ENCODE data around the gene NRDC. TPM values are rescaled to one million over a fixed set of nuclear protein-coding genes. Genes with fewer than 3 reads are reported as not detected.

Gene NRDC
- total and polyA plus RNA-seq, 2 of the 8 experiments (the other 6 are each of a cell fraction or from before 2014, with no cell fraction given), result 70.2 to 182 TPM

DNA sequence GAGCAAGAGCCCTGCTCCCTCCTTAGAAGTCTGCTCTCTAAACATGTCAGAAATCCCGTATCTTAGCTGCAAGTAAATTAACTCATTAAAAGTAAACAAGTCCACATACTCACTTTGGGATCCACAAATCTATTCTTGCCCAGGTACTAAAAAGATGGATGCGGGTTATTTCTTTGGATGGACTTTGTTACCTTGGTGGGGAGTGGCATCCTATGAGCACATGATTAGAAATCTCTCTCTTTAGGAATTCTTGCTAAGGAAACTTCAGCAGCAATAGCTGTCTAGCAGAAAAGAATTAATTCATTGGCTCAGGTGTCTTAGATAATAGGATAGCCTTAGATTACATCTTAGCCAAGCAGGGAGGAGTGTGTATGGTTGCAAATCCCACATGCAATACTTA, 25.2 kb downstream of the NRDC start:
- WGBS, 2 experiments (ENCODE audit: extremely low coverage in 1 of 2, insufficient coverage in 1 of 2, insufficient read length in 1 of 2, insufficient replicate concordance in 2 of 2, low coverage in 1 of 2, low lambda C conversion rate in 2 of 2, missing lambda C conversion rate in 1 of 2), result 93% methylated on average over 2 of the region's 2 CpGs; no CpG with 5 or more reads in 1 of the 2 experiments
- Histone ChIP-seq H3K4ac (replicated peaks; ENCODE audit: insufficient read length, low read depth, low read length) (no peak overlapping the region), H2BK12ac (ENCODE audit: low read depth, low read length) (no peak overlapping the region), H3K4me2 (ENCODE audit: insufficient read depth in 1 of 2, low read depth in 2 of 2, low read length in 2 of 2) (no peak overlapping the region), H3K4me1 (replicated peaks in 1 of 4; ENCODE audit: control insufficient read depth in 3 of 4, insufficient read depth in 4 of 4, low read length in 3 of 4) (no peaks in the 10 kb centered on the region; a peak in 1 of 7 replicates), H3K14ac (ENCODE audit: insufficient read length) (no peak overlapping the region), H2AK5ac (ENCODE audit: low read depth, low read length) (no peak overlapping the region), H3K4me3 (ENCODE audit: extremely low read depth in 1 of 4, insufficient read depth in 2 of 4, low read depth in 3 of 4, low read length in 4 of 4) (no peak overlapping the region), H2BK20ac (ENCODE audit: low read length) (no peak overlapping the region), H4K8ac (ENCODE audit: extremely low read depth, insufficient read depth, low read length) (no peak overlapping the region), H3K79me2 (ENCODE audit: control insufficient read depth in 1 of 2, insufficient read depth in 2 of 2, low read length in 2 of 2) (peaks cover 0 to 37% of the 10 kb centered on the region in 2 experiments; a peak in 2 of 4 replicates), H4K5ac (ENCODE audit: insufficient read length, low read depth, low read length) (no peak overlapping the region), H3K36me3 (ENCODE audit: control insufficient read depth in 2 of 4, insufficient read depth in 4 of 4, low read length in 3 of 4) (peaks cover 0 to 6% (median 0%) of the 10 kb centered on the region in 4 experiments; a peak in 1 of 8 replicates), H3K9me3 (ENCODE audit: insufficient read depth in 2 of 2, low read depth in 1 of 2, low read length in 1 of 2) (no peaks in the 10 kb centered on the region), H3K79me1 (ENCODE audit: low read depth, low read length) (peaks cover 6% of the 10 kb centered on the region; the same call in 1 of the 2 replicates), H4K20me1 (replicated peaks in 1 of 2; ENCODE audit: control insufficient read depth in 1 of 2, insufficient read depth in 2 of 2, low read length in 2 of 2) (no peaks in the 10 kb centered on the region), H2BK120ac (replicated peaks; ENCODE audit: low read depth, low read length) (no peak overlapping the region), H3K27me3 (replicated peaks in 1 of 4; ENCODE audit: control insufficient read depth in 3 of 4, extremely low read depth in 1 of 4, insufficient read depth in 3 of 4, low read length in 3 of 4) (no peaks in the 10 kb centered on the region), H3K23me2 (ENCODE audit: low read depth, low read length) (no peaks in the 10 kb centered on the region), H3K23ac (ENCODE audit: insufficient read length) (no peak overlapping the region), H2AFZ (ENCODE audit: low read length) (no peak overlapping the region), H2BK5ac (ENCODE audit: low read depth, low read length) (no peak overlapping the region), H3K9ac (replicated peaks in 1 of 4; ENCODE audit: extremely low read depth in 1 of 4, low read depth in 3 of 4, low read length in 3 of 4) (no peak overlapping the region), H3K18ac (ENCODE audit: extremely low read depth, low read length) (no peak overlapping the region), H3K27ac (ENCODE audit: low read depth, low read length) (no peak overlapping the region), H4K91ac (replicated peaks; ENCODE audit: insufficient read length, low read length) (no peak overlapping the region), H2BK15ac (ENCODE audit: low read length) (no peak overlapping the region), H3K56ac (replicated peaks; ENCODE audit: insufficient read length, low read depth, low read length) (no peak overlapping the region)
- FAIRE-seq, result no peak
- no peak for DNase-seq (ENCODE audit: low read depth in 1 of 2, low spot score in 2 of 2)
- POLR2A ChIA-PET (ENCODE audit: partially characterized antibody), result interaction anchor here (1.1 kb wide), 2 partner anchors 17 to 36 kb away, joined by 3 read pairs; no protein-coding TSS in a partner anchor
- CTCF ChIA-PET (ENCODE audit: partially characterized antibody), result interaction anchor here (1.1 kb wide), 1 partner anchor 43 kb away, joined by 3 read pairs; no protein-coding TSS in a partner anchor
- TF ChIP-seq TBP (IDR thresholded peaks at IDR 0.05; ENCODE audit: low read depth, low read length), result no peak
- TF ChIP-seq EP300 (IDR thresholded peaks at IDR 0.05; ENCODE audit: borderline replicate concordance in 1 of 2, low read depth in 2 of 2, low read length in 2 of 2), result no peak
- TF ChIP-seq, protein P1, sequence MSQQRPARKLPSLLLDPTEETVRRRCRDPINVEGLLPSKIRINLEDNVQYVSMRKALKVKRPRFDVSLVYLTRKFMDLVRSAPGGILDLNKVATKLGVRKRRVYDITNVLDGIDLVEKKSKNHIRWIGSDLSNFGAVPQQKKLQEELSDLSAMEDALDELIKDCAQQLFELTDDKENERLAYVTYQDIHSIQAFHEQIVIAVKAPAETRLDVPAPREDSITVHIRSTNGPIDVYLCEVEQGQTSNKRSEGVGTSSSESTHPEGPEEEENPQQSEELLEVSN (IDR thresholded peaks at IDR 0.05), result no peak

All from H1 (cell line).